SK-N-MC (cell line): Measurements from ENCODE around the gene GARIN5A.

ENCODE experiments used
- EZH2 ChIP-seq: fragments of 200-600 bp; sonication (generic); IDR thresholded peaks from one replicate; pipeline ENCODE4 v1.6.1; 2017; ENCODE audit warnings: antibody characterized with exemption
- POLR2AphosphoS5 ChIP-seq: IDR thresholded peaks from 2 replicates; pipeline ENCODE4 v1.6.1; 2012; ENCODE audit warnings: mild to moderate bottlenecking, low read depth, low read length, borderline replicate concordance

DNA sequence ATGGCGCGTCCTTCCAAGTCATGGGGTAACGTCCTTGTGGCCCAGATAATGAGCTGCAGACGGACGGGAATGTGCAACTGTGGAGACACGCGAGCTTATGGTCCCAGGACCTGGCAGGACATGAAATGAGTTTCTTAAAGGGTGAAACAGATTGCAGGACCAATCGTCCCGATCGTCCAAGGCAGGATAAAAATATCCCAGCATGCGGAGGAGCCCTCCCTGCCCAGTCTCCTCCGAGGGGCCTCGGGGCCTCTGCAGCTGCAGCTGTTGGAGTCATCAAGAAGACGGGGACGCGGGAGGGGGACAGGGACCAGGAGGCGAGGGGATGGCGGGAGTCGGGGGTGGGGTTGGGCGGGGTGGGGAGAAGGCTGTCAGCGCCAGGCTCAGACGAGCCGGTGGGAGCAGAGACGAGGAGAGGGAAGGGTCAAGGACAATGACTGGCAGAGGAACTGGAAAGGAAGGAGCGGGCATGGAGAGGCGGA lies 14.4 kb upstream of the GARIN5A start:
- TF ChIP-seq EZH2, result no peak
- no peak for TF ChIP-seq POLR2AphosphoS5
